Stimulated activated naive CD8-positive, alpha-beta T cell treated with anti-CD3 and anti-CD28 coated beads, Interleukin-15, Interleukin-2, amounts not matched to agents 100 ng/mL and 50 ng/mL, for 24 hours (primary cell): ENCODE results near the gene SRMS.

Source experiments
- H3K27ac Mint-ChIP-seq: one replicate; pipeline ENCODE4 v1.8.0; 2021; ENCODE audit warnings: mild to moderate bottlenecking, mixed read lengths
- H3K27me3 Mint-ChIP-seq: one replicate; pipeline ENCODE4 v1.8.0; 2021; ENCODE audit warnings: mixed read lengths
- H3K36me3 Mint-ChIP-seq: one replicate; pipeline ENCODE4 v1.8.0; 2021; ENCODE audit warnings: low read depth, mixed read lengths
- H3K4me1 Mint-ChIP-seq: one replicate; pipeline ENCODE4 v1.8.0; 2021; ENCODE audit warnings: low read depth, mixed read lengths
- H3K4me3 Mint-ChIP-seq: one replicate; pipeline ENCODE4 v1.8.0; 2021; ENCODE audit warnings: mild to moderate bottlenecking, mixed read lengths
- H3K9me3 Mint-ChIP-seq: one replicate; pipeline ENCODE4 v1.8.0; 2021; ENCODE audit warnings: mixed read lengths

The SRMS gene

GRCh38 chr20:63553251-63553932 is 5.8 kb upstream of the SRMS start:
- peaks cover 3% of the 10 kb centered on the region for H3K27me3 Mint-ChIP-seq
- H3K36me3 Mint-ChIP-seq = no peaks in the 10 kb centered on the region
- peaks cover 12% of the 10 kb centered on the region for H3K4me1 Mint-ChIP-seq
- peak overlapping the region; percentile 43 for H3K4me3 Mint-ChIP-seq
- H3K27ac Mint-ChIP-seq = no peak overlapping the region
- no peaks in the 10 kb centered on the region for H3K9me3 Mint-ChIP-seq

DNA sequence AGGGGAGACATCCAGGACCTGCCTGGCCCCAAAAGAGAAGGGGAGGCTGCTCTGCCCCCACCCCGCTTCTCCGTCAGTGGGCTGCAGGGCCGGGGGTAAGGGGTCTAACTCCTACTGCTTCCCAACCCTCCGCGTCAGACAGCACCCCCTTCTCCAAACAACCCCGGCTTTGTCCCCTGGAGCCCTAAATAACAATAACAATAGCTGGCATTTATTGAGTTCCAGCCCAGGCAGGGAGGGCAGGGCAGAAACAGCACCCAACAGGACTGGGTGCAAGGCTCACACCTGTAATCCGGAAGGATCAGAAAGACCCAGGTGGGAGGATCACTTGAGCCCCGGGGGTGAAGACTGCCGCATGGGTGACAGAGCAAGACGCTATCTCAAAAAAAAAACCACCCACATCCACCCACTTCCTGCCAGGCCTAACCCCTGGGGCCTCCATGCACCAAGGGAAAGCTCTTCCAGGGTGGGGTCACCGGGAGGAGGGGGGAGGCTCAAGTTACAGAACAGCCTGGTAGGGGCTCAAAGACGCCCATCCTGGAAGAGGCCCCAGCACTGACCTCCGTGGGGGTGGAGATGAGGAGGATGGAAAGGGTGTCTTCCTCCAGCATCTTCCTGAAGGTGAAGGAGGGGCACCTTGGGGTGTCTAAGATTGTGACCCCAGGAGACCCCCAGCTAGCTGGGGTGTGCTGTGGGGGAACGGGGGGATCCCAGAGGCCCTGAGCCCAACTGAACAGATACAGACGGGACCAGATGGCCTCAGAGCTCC is 5.1 kb upstream of the SRMS start:
- Mint-ChIP-seq H3K4me3 (peak overlapping the region; percentile 43), H3K36me3 (no peaks in the 10 kb centered on the region), H3K27ac (peak overlapping the region; percentile 40), H3K27me3 (peaks cover 3% of the 10 kb centered on the region), H3K9me3 (no peaks in the 10 kb centered on the region), H3K4me1 (peaks cover 12% of the 10 kb centered on the region)

DNA sequence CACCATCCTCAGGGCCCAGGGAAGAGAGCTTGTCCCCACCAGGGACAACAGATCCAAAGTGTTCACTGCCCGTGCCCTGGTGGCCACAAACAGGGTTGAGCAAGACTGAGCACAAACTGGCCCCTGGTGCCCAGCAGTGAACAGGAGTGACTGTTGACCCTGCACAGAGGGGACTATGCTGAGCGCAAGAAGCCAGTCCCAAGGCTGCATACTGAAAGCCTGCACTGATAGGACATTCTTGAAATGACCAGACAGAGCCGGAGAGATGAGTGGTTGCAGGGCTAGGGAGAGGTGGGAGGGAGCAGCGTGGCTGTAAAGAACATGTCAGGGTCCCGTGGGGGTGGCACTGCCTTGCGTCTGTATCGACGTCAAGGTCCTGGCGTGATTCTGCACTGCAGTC is 3.5 kb upstream of the SRMS start:
- peaks cover 3% of the 10 kb centered on the region for H3K27me3 Mint-ChIP-seq
- H3K36me3 Mint-ChIP-seq = no peaks in the 10 kb centered on the region
- H3K27ac Mint-ChIP-seq = no peak overlapping the region
- no peaks in the 10 kb centered on the region for H3K9me3 Mint-ChIP-seq
- H3K4me3 Mint-ChIP-seq = no peak overlapping the region
- H3K4me1 Mint-ChIP-seq = peaks cover 12% of the 10 kb centered on the region

- Mint-ChIP-seq H3K4me1 (peaks cover 12% of the 10 kb centered on the region), H3K9me3 (no peaks in the 10 kb centered on the region), H3K4me3 (no peak overlapping the region), H3K27me3 (peaks cover 3% of the 10 kb centered on the region), H3K27ac (no peak overlapping the region), H3K36me3 (no peaks in the 10 kb centered on the region)
Observed at GRCh38 chr20:63549679-63550282, 2.2 kb upstream of the SRMS start.

DNA sequence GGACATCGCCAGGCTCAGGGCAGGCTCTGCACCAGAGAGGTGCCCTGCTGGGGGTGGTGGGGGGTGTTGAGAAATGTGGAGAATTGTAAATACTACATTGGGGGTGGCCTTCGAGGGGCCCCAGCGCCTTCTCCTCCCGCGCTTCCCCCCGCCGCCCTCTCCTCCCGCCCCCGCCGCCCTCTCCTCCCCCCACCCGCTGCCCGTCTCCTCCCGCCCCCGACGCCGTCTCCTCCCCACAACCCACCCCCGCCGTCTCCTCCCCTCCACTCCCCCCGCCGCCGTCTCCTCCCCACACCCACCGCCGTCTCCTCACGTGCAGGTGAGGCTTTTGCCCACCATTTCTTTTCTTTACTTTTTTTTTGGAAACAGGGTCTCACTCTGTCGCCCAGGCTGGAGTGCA is 1.5 kb upstream of the SRMS start:
- Mint-ChIP-seq H3K4me3 (no peak overlapping the region), H3K27me3 (peaks cover 3% of the 10 kb centered on the region), H3K27ac (no peak overlapping the region), H3K36me3 (no peaks in the 10 kb centered on the region), H3K9me3 (no peaks in the 10 kb centered on the region), H3K4me1 (peaks cover 12% of the 10 kb centered on the region)

DNA sequence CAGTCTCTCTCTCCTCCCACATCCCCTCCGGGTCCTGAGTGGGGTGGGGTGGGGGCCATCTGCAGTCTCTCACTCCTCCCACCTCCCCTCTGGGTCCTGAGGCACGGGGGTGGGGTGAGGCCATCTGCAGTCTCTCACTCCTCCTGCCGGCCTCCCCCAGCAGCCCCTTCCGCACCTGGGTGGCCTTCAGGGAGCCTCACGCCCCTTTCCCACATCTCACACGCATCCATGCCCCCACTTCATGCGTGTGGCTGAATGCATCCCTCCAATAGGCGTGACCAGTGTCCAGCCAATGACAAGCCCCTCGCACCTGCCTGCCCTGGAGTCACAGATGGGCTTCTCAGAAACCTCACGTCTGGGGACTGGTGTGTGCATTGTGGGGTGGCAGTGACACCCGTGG is 993 bp upstream of the SRMS start:
- no peaks in the 10 kb centered on the region for H3K9me3 Mint-ChIP-seq
- H3K4me1 Mint-ChIP-seq = peaks cover 12% of the 10 kb centered on the region
- peaks cover 3% of the 10 kb centered on the region for H3K27me3 Mint-ChIP-seq
- H3K36me3 Mint-ChIP-seq = no peaks in the 10 kb centered on the region
- H3K27ac Mint-ChIP-seq = no peak overlapping the region
- H3K4me3 Mint-ChIP-seq = no peak overlapping the region

GRCh38 chr20:63546956-63547724 is 409 bp downstream of the SRMS start:
- Mint-ChIP-seq H3K9me3 (no peaks in the 10 kb centered on the region), H3K4me1 (peaks cover under 1% of the 10 kb centered on the region), H3K36me3 (no peaks in the 10 kb centered on the region), H3K4me3 (no peak overlapping the region), H3K27ac (no peak overlapping the region), H3K27me3 (peaks cover 3% of the 10 kb centered on the region)

GRCh38 chr20:63546256-63546955 is 1.1 kb downstream of the SRMS start:
- H3K4me1 Mint-ChIP-seq = no peaks in the 10 kb centered on the region
- no peaks in the 10 kb centered on the region for H3K36me3 Mint-ChIP-seq
- peaks cover 3% of the 10 kb centered on the region for H3K27me3 Mint-ChIP-seq
- H3K4me3 Mint-ChIP-seq = no peak overlapping the region
- H3K27ac Mint-ChIP-seq = no peak overlapping the region
- H3K9me3 Mint-ChIP-seq = no peaks in the 10 kb centered on the region

DNA sequence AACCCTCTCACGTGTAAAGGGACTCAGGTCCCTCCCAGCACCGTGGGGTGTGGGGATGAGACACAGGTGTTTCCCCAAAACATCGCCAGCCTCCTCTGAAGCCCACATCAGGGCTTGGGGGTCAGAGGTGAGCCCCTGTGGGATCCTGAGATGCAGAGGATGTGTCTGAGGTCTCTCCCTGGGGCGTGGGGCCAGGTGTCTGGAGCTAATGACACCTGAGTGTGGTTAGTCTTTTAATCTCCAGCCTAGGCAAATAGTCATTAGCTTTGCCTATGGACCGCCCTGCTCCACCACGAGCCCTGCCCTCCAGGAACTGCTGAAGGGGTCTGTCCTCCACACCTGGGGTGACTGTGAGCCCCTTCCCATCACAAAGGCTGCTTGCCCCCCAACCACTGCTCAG is 1.7 kb downstream of the SRMS start:
- H3K4me1 Mint-ChIP-seq = no peaks in the 10 kb centered on the region
- H3K27me3 Mint-ChIP-seq = no peaks in the 10 kb centered on the region
- H3K36me3 Mint-ChIP-seq = no peaks in the 10 kb centered on the region
- H3K9me3 Mint-ChIP-seq = no peaks in the 10 kb centered on the region
- H3K27ac Mint-ChIP-seq = no peak overlapping the region
- H3K4me3 Mint-ChIP-seq = no peak overlapping the region

DNA sequence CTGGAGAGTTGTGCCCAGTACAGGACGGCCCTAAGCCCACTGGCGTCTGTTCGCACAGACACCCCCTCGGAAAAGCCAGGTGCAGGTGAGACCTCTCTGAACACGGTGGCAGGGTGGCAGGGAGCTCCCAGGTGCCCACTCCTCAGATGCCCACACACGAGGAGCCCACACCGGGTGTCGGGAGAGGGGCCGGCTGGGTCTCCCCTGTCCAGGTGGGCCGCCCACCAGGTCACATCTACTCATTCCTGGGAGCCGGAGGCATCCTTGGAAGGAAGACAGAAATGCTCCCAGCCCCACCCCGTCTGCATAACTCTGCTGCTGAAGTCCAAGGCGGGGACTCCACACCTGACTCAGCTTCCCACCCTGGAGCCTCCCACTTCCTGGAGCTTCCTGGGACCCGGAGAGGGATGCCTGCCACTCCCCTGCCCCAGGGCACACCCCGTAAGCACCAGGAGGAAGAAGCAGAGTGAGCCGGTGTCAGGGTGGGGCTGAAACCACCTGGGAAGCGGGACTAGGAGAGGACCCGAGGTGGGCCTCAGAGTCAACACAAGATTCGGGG is 2.5 kb downstream of the SRMS start:
- H3K27ac Mint-ChIP-seq = no peak overlapping the region
- no peaks in the 10 kb centered on the region for H3K9me3 Mint-ChIP-seq
- no peaks in the 10 kb centered on the region for H3K36me3 Mint-ChIP-seq
- H3K27me3 Mint-ChIP-seq = no peaks in the 10 kb centered on the region
- H3K4me3 Mint-ChIP-seq = no peak overlapping the region
- H3K4me1 Mint-ChIP-seq = no peaks in the 10 kb centered on the region

DNA sequence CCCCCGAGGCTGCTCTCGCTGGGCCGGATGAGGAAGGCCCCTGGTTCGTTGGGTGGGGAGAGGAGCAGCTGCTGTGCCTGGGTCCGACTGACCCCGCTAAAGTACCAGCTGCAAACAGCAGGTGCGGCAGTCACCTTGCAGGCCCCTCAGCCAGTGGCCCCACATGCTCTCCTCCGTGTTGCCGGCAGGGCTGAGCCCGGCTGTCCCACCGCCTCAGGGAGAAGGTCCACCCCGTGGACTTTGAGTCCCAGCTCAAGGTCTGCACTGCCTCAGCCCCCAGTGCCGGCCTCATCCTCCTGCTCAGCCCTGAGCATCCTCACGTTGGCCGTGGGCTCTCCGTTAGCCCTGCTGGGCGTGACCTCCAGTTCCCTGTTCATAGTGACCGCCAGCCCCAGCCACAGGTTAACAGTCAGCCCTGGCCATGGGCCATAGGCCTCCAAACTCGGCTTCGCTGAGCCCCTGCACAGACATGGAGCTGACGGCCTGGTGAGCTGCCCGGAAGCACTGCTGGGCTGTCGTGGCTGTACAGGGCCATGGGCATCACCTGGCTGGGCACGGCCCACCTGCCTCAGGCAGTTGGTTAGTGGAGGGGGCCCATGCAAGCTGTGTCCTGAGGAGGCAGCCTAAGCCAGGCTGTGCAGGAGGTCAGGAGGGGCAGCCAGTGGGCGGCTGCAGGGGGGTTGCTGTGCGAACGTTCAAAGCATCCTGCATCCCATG is 3.1 kb downstream of the SRMS start:
- H3K27me3 Mint-ChIP-seq = no peaks in the 10 kb centered on the region
- H3K36me3 Mint-ChIP-seq = no peaks in the 10 kb centered on the region
- no peaks in the 10 kb centered on the region for H3K4me1 Mint-ChIP-seq
- H3K4me3 Mint-ChIP-seq = no peak overlapping the region
- no peak overlapping the region for H3K27ac Mint-ChIP-seq
- H3K9me3 Mint-ChIP-seq = no peaks in the 10 kb centered on the region

DNA sequence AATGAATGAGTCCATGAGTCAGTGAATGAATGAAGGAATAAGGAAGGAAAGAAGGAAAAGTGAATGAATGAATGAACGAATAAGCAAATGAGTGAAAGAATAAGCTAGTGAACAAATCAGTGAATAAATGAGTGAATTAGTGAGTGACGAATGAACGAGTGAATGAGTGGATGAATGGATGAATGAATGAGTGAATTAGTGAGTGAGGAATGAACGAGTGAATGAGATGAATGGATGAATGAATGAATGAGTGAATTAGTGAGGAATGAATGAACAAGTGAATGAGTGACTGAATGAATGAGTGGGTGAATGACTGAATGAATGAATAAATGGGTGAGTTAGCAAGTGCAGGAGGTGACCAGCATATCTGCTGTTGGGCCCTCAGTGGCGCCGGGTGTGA is 3.8 kb downstream of the SRMS start:
- H3K27ac Mint-ChIP-seq = no peak overlapping the region
- H3K27me3 Mint-ChIP-seq = no peaks in the 10 kb centered on the region
- H3K36me3 Mint-ChIP-seq = no peaks in the 10 kb centered on the region
- no peaks in the 10 kb centered on the region for H3K9me3 Mint-ChIP-seq
- H3K4me1 Mint-ChIP-seq = peaks cover under 1% of the 10 kb centered on the region
- H3K4me3 Mint-ChIP-seq = no peak overlapping the region

GRCh38 chr20:63543131-63543530 is 4.4 kb downstream of the SRMS start:
- Mint-ChIP-seq H3K27me3 (no peaks in the 10 kb centered on the region), H3K27ac (no peak overlapping the region), H3K36me3 (no peaks in the 10 kb centered on the region), H3K4me3 (no peak overlapping the region), H3K4me1 (peaks cover 6% of the 10 kb centered on the region), H3K9me3 (no peaks in the 10 kb centered on the region)

DNA sequence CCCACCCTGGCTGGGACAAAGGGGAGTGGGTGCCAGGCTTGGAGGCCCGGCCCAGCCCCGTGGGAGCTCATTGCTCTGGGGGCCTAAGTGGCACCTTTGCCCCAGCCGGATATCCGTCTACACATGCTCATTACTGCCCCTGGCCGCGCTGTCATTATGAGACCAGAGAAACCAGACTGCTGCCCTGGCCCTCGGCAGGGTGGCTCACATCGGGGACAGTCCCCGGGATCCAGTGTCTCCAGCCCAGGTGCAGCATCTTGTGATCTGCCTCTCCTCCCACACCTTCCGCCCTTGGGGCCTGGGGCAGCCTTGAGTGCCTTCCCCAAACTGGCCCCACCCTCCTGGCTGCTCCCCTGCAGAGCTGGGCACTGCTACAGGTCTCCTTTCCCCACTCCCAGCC is 4.9 kb downstream of the SRMS start:
- no peaks in the 10 kb centered on the region for H3K9me3 Mint-ChIP-seq
- H3K36me3 Mint-ChIP-seq = no peaks in the 10 kb centered on the region
- H3K4me3 Mint-ChIP-seq = no peak overlapping the region
- no peaks in the 10 kb centered on the region for H3K27me3 Mint-ChIP-seq
- peaks cover 11% of the 10 kb centered on the region for H3K4me1 Mint-ChIP-seq
- no peak overlapping the region for H3K27ac Mint-ChIP-seq
